Left colon (tissue), 2 donors: ENCODE measurements around the gene TSKS. TPM values are rescaled to one million over a fixed set of nuclear protein-coding genes. Genes with fewer than 3 reads are reported as not detected.

ENCODE experiments used
- ATAC-seq: fragments of 200-7000 bp; cut with Tn5 transposase; one replicate; pipeline ENCODE4 v1.9.1; 2020; ENCODE audit warnings: mild to moderate bottlenecking, moderate library complexity
- DNase-seq, 2 donors: peaks; one replicate each; pipeline ENCODE4 v3.0.0-alpha.2; 2020
- intact Hi-C, 2 donors: fragments of 100-400 bp; cut with DNase I in 1 of 2; cut with micrococcal nuclease in 1 of 2; formaldehyde crosslinking; loops; one replicate each; pipeline versions ENCODE4 v1.11.2 to v1.14.0; 2022; cut with DNase I, micrococcal nuclease
- microRNA-seq, 2 donors: library from miRNA; unstranded; fragments of <30 nt; microRNA quantifications; one replicate each; pipeline versions ENCODE4 v1.1.0 to v1.2.0, GENCODE V29; 2020
- total RNA-seq, 2 donors: library from RNA; stranded (reverse); fragmentation: NEBNext Ultra II Directional; extraction: Animal tissue kit (Norgen Biotek cat#: 25700); gene quantifications; one replicate each; pipeline ENCODE4 v1.2.1, GENCODE V29; 2021
- donor health status: DM: no; HTN: no; CAD: no.
- donor health status: DM: yes; HTN: yes; CAD: no.

TSKS gene
- total RNA-seq, 2 donors from 2014 or later = 0.21 to 0.22 TPM

DNA sequence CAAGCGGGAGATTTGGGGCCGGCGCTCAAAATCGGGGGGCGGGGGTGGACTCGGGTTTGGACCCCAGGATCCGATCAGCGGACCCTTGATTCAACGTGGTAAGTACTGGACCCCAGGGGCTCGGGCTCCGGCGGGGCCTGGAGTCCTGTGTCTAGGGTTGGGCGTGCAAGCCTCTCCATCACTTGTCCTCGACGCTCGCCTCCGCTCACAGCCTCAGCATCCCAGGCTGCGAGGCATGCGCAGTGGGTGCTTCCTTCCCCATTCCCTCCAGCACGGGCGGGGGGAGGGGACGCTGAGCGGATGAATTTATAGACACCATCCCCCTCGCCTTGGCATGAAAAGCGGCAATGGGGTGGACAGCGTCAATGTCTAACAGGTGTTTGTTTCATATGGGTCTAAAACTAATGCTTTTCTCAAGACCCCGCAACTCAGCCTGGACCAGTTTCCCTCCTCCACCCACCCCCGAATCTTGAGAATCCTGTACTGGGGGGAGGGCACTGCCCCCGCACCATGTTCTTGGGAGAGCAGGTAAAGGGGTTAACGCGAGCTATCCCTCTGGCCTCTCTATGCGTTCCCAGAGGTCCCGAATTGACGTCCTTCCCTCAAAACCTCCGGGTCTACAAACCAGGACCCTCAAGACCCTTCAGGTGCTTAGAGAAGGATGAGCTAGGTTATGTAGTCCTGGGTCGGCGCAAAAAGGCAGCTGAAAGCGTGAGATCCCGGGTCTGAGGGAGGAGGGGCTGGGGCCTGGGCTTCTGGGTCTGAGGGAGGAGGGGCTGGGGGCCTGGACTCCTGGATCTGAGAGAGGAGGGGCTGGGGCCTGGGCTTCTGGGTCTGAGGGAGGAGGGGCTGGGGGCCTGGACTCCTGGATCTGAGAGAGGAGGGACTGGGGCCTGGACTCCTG, 71.6 kb downstream of the TSKS start:
- ATAC-seq (peak; percentile 18), DNase-seq (peak in 1 of 2 donors; percentile 54)
- intact Hi-C loops = no loop called here

DNA sequence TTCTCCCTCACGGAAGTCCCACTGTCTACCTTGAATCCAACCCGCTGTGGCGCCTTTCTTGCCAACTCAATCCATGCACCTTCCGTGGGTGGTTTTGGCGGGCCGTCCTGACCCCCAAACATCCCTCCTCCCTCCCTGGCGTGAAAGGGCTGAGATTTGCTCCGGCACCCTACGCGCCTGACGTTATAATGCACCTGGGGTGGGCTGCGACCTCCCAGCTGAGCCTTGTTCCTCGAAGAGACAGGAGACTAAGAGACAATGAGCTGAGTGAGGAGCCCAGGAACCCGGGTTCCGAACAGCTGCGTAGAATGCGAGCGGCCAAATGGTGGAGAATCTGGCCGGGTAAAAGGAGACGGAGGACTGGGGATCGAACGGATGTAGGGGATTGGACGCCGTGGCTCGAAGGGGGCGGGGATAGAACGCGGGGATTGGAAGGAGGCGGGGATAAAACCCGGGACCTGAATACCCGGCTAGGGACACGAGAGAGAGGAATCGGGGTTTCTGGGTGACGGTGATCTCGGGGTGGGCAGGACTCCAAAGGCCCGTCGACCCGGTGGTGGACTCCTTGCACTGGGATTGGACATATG, 72.4 kb downstream of the TSKS start, which contains the start of gene CPT1C:
CPT1C (plus strand) TSS at position 461 of the 587 bp plus-strand sequence. CDS start 1,137 bp downstream, outside the sequence.
- intact Hi-C loops = no loop called here
- DNase-seq = peak; percentile 76 to 77
- ATAC-seq = peak; percentile 75

DNA sequence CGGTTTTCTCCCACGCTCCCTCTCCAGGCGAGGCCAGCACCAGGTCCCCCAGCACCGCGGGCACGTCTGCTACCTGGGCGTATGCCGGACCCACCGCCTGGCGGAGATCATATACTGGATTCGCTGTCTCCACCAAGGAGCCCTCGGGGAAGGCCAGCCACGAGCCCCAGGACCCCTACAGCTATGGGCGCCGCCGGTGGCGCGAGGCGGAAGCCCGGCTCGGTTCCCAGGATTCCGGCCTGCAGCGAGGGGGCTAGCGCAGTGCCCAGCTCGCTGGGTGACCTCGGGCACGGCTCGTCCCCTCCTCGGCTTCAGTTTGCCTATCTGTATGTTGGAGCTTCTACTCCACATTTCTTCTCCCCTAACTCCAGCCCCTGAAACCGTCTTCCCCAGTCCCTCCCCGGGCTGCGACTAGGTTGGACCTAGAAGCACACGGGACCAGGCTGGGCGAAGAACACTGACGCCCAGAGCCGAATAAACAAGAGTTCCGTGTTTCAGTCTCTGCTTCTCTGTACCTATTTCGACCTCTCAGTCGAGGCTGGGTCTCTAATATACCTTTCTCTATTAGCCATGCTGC, 72.9 kb downstream of the TSKS start:
- intact Hi-C loops = no loop called here
- ATAC-seq (peak; percentile 39), DNase-seq (no peak)

Small RNAs within 50 kb of the gene (microRNA-seq; reads per million reads assigned to microRNA genes)
- gene MIR6799 = 0 reads per million in 2 donors

Other genes with a start within 250 kb of the TSKS start
- gene RCN3, start 235.3 kb downstream of the TSKS start, total RNA-seq = 10 to 100 TPM; 18.2 to 21.7 TPM
- 10 to 100 TPM; 62.8 to 66.4 TPM for gene NOSIP, start 182.8 kb downstream of the TSKS start, total RNA-seq
- 10 to 100 TPM; 22.4 to 26.1 TPM for gene PRRG2, start 182.0 kb downstream of the TSKS start, total RNA-seq
- gene PRR12, start 172.1 kb downstream of the TSKS start, total RNA-seq = 10 to 100 TPM; 20.5 to 26.4 TPM
- gene RRAS, start 123.2 kb downstream of the TSKS start, total RNA-seq = 10 to 100 TPM; 41.7 to 76.6 TPM
- 10 to 100 TPM; 60.9 to 62.7 TPM for gene SCAF1, start 121.1 kb downstream of the TSKS start, total RNA-seq
- gene IRF3, start 97.4 kb downstream of the TSKS start, total RNA-seq = 10 to 100 TPM; 69.0 to 83.1 TPM
- 10 to 100 TPM; 13.8 to 14.9 TPM for gene BCL2L12, start 97.4 kb downstream of the TSKS start, total RNA-seq
- gene PRMT1, start 86.0 kb downstream of the TSKS start, total RNA-seq = 10 to 100 TPM; 66.7 to 83.9 TPM
- 1 to 10 TPM in 1 of 2 donors, under 1 TPM in 1; 0.98 to 1.1 TPM for gene ADM5, start 73.7 kb downstream of the TSKS start, total RNA-seq
- 1 to 10 TPM; 1.5 to 2.0 TPM for gene CPT1C, start 72.2 kb downstream of the TSKS start, total RNA-seq
- 10 to 100 TPM; 71.2 to 72.9 TPM for gene AP2A1, start 3.7 kb upstream of the TSKS start, total RNA-seq
- gene FUZ, start 50.0 kb upstream of the TSKS start, total RNA-seq = 1 to 10 TPM; 7.6 to 10.0 TPM
- 10 to 100 TPM; 52.6 to 52.8 TPM for gene MED25, start 55.0 kb upstream of the TSKS start, total RNA-seq
- gene PTOV1, start 87.9 kb upstream of the TSKS start, total RNA-seq = 10 to 100 TPM; 95.3 to 95.5 TPM
- 10 to 100 TPM; 62.3 to 76.7 TPM for gene PNKP, start 104.3 kb upstream of the TSKS start, total RNA-seq
- 10 to 100 TPM; 30.3 to 43.3 TPM for gene AKT1S1, start 114.0 kb upstream of the TSKS start, total RNA-seq
- 10 to 100 TPM; 32.8 to 36.4 TPM for gene TBC1D17, start 114.4 kb upstream of the TSKS start, total RNA-seq
- gene IL4I1, start 133.6 kb upstream of the TSKS start, total RNA-seq = 1 to 10 TPM in 1 of 2 donors, under 1 TPM in 1; 0.67 to 1.3 TPM
- 10 to 100 TPM; 13.2 to 16.7 TPM for gene ATF5, start 165.9 kb upstream of the TSKS start, total RNA-seq
- 10 to 100 TPM; 31.5 to 37.1 TPM for gene NUP62, start 166.2 kb upstream of the TSKS start, total RNA-seq
- gene SIGLEC11, start 197.9 kb upstream of the TSKS start, total RNA-seq = under 1 TPM; 0.40 to 0.75 TPM